ENCODE measurements around the gene C6orf47. TPM values are rescaled to one million over a fixed set of nuclear protein-coding genes. Genes with fewer than 3 reads are reported as not detected.

C6orf47 gene
- total and polyA plus RNA-seq, 2 of the 13 experiments (the other 11 are each of a cell fraction or from before 2014, with no cell fraction given): 1.7 to 18.1 TPM

GRCh38 chr6:31652925-31653724, 7.5 kb downstream of the C6orf47 start:
- Histone ChIP-seq H3K9ac (ENCODE audit: insufficient read depth, low read depth, low read length) (peak overlapping the region; percentile 91), H3K36me3 (replicated peaks in 1 of 2; ENCODE audit: control insufficient read depth in 1 of 2, insufficient read depth in 2 of 2, low read length in 2 of 2) (peaks cover 20 to 37% of the 10 kb centered on the region in 2 experiments), H3K4me1 (ENCODE audit: insufficient read depth, low read length) (peaks cover 70% of the 10 kb centered on the region), H3K79me2 (ENCODE audit: insufficient read depth, low read length) (peaks cover 65% of the 10 kb centered on the region), H2AFZ (ENCODE audit: low read length) (no peak overlapping the region), H3K27ac (ENCODE audit: extremely low read length, insufficient read depth, low read length) (peak overlapping the region; percentile 96), H3K27me3 (ENCODE audit: control insufficient read depth in 1 of 2, insufficient read depth in 2 of 2, low read length in 2 of 2) (no peaks in the 10 kb centered on the region; a peak in 2 of 5 replicates), H3K4me3 (replicated peaks in 1 of 3; ENCODE audit: insufficient read depth in 1 of 3, low read depth in 2 of 3, low read length in 3 of 3) (peak overlapping the region; percentile 73 to 88 (median 77)), H3K9me3 (ENCODE audit: low read length) (no peaks in the 10 kb centered on the region), H3K4me2 (ENCODE audit: low read depth, low read length) (peak overlapping the region; percentile 100), H4K20me1 (ENCODE audit: insufficient read depth, low read length) (0 out of 2 replicates have a peak, but pooled peaks cover 7% of the 10 kb centered on the region)
- in situ Hi-C loops (cut with HindIII; ENCODE audit: extremely low pct_ligation_motif_present, low pct_unique_long_range_greater_than_20kb): no loop called here
- ATAC-seq (peak; percentile 55), DNase-seq (ENCODE audit: low spot score) (peak; percentile 98), FAIRE-seq (no peak)
- POLR2A ChIA-PET: interaction anchor here (0.8 to 8.0 kb wide), 35 partner anchors 9 to 1318 kb away, joined by 3 to 438 read pairs (median 7); partner anchors contain the start of genes ABHD16A, AIF1, ATP6V1G2 and C6orf47
- WGBS (ENCODE audit: low lambda C conversion rate): 4% methylated on average over 36 of the region's 37 CpGs
- intact Hi-C loops (cut with micrococcal nuclease; ENCODE audit: unreplicated experiment): loop anchor here (1.0 to 10.0 kb wide), 3 partner anchors 7 to 108 kb away; partner anchors contain the start of genes ATP6V1G2, C6orf47, DDX39B and NFKBIL1
- CTCF ChIA-PET (ENCODE audit: low intra/inter-chr PET ratio, low total read pairs): no interaction called here
- BruUV-seq (replicated peaks): TSS peak; percentile 90
- TF ChIP-seq KAT8 (CRISPR knock-in tag; IDR thresholded peaks at IDR 0.05): peak; percentile 22; the same call in 1 of the 2 replicates
- 0 out of 2 replicates have a peak, but pooled peaks have one; percentile 0 for TF ChIP-seq SP2 (CRISPR knock-in tag; IDR thresholded peaks at IDR 0.05)
- TF ChIP-seq PHF8 (CRISPR knock-in tag; IDR thresholded peaks at IDR 0.05): no peak; the same call in none of the 2 replicates
- TF ChIP-seq TGIF2 (CRISPR knock-in tag; IDR thresholded peaks at IDR 0.05): 0 out of 2 replicates have a peak, but pooled peaks have one; percentile 7
- no peak; the same call in none of the 2 replicates for TF ChIP-seq HOXA3 (CRISPR knock-in tag; IDR thresholded peaks at IDR 0.05)
- TF ChIP-seq ZNF792 (CRISPR knock-in tag; IDR thresholded peaks at IDR 0.05): peak; percentile 40; the same call in 1 of the 2 replicates
- peak; percentile 91 for TF ChIP-seq ZBTB7A (CRISPR knock-in tag; IDR thresholded peaks at IDR 0.05)
- peak; percentile 43 for TF ChIP-seq HNRNPLL (IDR thresholded peaks at IDR 0.05; ENCODE audit: low read depth, low read length, poor library complexity, severe bottlenecking)
- TF ChIP-seq MAFF (IDR thresholded peaks at IDR 0.05; ENCODE audit: low read depth, low read length): peak; percentile 26; the same call in 1 of the 2 replicates
- TF ChIP-seq REL (CRISPR knock-in tag; conservative IDR thresholded peaks at IDR 0.05): 0 out of 2 replicates have a peak, but pooled peaks have one; percentile 19
- TF ChIP-seq ETV5 (CRISPR knock-in tag; IDR thresholded peaks at IDR 0.05; ENCODE audit: borderline replicate concordance): peak; percentile 93
- TF ChIP-seq RFXANK (CRISPR knock-in tag; IDR thresholded peaks at IDR 0.05): peak; percentile 1; the same call in 1 of the 2 replicates
- no peak for TF ChIP-seq GLMP (CRISPR knock-in tag; IDR thresholded peaks at IDR 0.05; ENCODE audit: borderline replicate concordance)
- no peak for TF ChIP-seq AGO1 (IDR thresholded peaks at IDR 0.05; ENCODE audit: low read depth, low read length, poor library complexity, severe bottlenecking)
- TF ChIP-seq FLYWCH1 (CRISPR knock-in tag; IDR thresholded peaks at IDR 0.05): peak; percentile 85; the same call in 1 of the 2 replicates
- TF ChIP-seq GZF1 (CRISPR knock-in tag; IDR thresholded peaks at IDR 0.05): peak; percentile 75; the same call in 1 of the 2 replicates
- peak; percentile 46 for TF ChIP-seq ZBTB37 (CRISPR knock-in tag; IDR thresholded peaks at IDR 0.05)
- TF ChIP-seq FOXO1 (CRISPR knock-in tag; IDR thresholded peaks at IDR 0.05): peak; percentile 8
- TF ChIP-seq ATF7-NPFF (CRISPR knock-in tag; IDR thresholded peaks at IDR 0.05; ENCODE audit: low read depth): no peak; the same call in 1 of the 2 replicates

Measured in HepG2 (cell line).